Epithelial cell of proximal tubule (primary cell): ENCODE data around the gene OR2A5. TPM values are rescaled to one million over a fixed set of nuclear protein-coding genes. Genes with fewer than 3 reads are reported as not detected.

ENCODE experiments used
- DNase-seq: peaks from one replicate; pipeline ENCODE4 v3.0.0-alpha.2; 2011; ENCODE audit warnings: low read depth
- H3K4me3 ChIP-seq: 2 replicates; pipeline ENCODE4 v1.5.1; 2011; ENCODE audit warnings: low read depth, mild to moderate bottlenecking, low read length
- CTCF ChIP-seq: conservative IDR thresholded peaks from 2 replicates; pipeline ENCODE4 v1.5.1; 2012; ENCODE audit warnings: low read depth, mild to moderate bottlenecking, low read length
- total RNA-seq: library from RNA; depleted of rRNA; stranded (reverse); fragments of >200 nt; gene quantifications from 2 replicates; pipeline ENCODE4 v1.2.3, GENCODE V29; 2015

OR2A5 gene
- total RNA-seq, 1 donor from 2014 or later = not detected

- no peak for TF ChIP-seq CTCF
- DNase-seq = peak; percentile 6
- H3K4me3 ChIP-seq = no peak overlapping the region
Measured at GRCh38 chr7:144057954-144058353, 9.2 kb downstream of the OR2A5 start.

GRCh38 chr7:144063710-144064109 is 15.0 kb downstream of the OR2A5 start:
- DNase-seq = no peak
- H3K4me3 ChIP-seq = no peak overlapping the region
- peak; percentile 38 for TF ChIP-seq CTCF

- no peak for TF ChIP-seq CTCF
- DNase-seq = no peak
- no peak within 1 kb of the TSS for H3K4me3 ChIP-seq
Measured at GRCh38 chr7:144069511-144069910, 20.8 kb downstream of the OR2A5 start, which contains the start of gene OR2A25. Gene OR2A25 (plus strand): TSS chr7:144069811. CDS start chr7:144074220, 4,409 bp downstream.

- no peak for TF ChIP-seq CTCF
- no peak overlapping the region for H3K4me3 ChIP-seq
Measured at GRCh38 chr7:144069953-144070352, 21.2 kb downstream of the OR2A5 start.

GRCh38 chr7:144074374-144074773 is 25.6 kb downstream of the OR2A5 start:
- no peak for TF ChIP-seq CTCF
- DNase-seq = no peak

More at GRCh38 chr7:144069953-144070352, 21.2 kb downstream of the OR2A5 start:
- DNase-seq = no peak

GRCh38 chr7:144085978-144086377 is 37.2 kb downstream of the OR2A5 start, which contains the start of gene OR2A12:
Gene OR2A12 (plus strand): TSS chr7:144086278. CDS start chr7:144095108, 8,830 bp downstream.
- no peak for TF ChIP-seq CTCF
- H3K4me3 ChIP-seq = no peak within 1 kb of the TSS
- no peak for DNase-seq

More at GRCh38 chr7:144074374-144074773, 25.6 kb downstream of the OR2A5 start:
- H3K4me3 ChIP-seq = no peak overlapping the region

GRCh38 chr7:144086730-144087129 is 38.0 kb downstream of the OR2A5 start:
- no peak for DNase-seq
- no peak for TF ChIP-seq CTCF
- no peak overlapping the region for H3K4me3 ChIP-seq
